ENCODE measurements around the gene GPR32.

- TF ChIP-seq CTCF (IDR thresholded peaks at IDR 0.05) (no peak), POLR2A (IDR thresholded peaks at IDR 0.05) (no peak)
Observed at GRCh38 chr19:50722201-50723013, 47.9 kb upstream of the GPR32 start.

Measured in adrenal gland (tissue), 5 donors.